NCI-H2227 treated with DMSO at 0.1 percent for 48 hours (cell line): ENCODE results near the gene XRCC4.

Source experiments
- DNase-seq: peaks from one replicate; lab custom pipeline; 2025; lab: John Stamatoyannopoulos, UW

XRCC4 gene

GRCh38 chr5:83071286-83072051, 5.9 kb upstream of the XRCC4 start:
- no peak for DNase-seq

GRCh38 chr5:83072966-83073365, 4.4 kb upstream of the XRCC4 start:
- DNase-seq, result no peak

- peak; percentile 42 for DNase-seq
Measured at GRCh38 chr5:83077662-83078261, 415 bp downstream of the XRCC4 start.

DNA sequence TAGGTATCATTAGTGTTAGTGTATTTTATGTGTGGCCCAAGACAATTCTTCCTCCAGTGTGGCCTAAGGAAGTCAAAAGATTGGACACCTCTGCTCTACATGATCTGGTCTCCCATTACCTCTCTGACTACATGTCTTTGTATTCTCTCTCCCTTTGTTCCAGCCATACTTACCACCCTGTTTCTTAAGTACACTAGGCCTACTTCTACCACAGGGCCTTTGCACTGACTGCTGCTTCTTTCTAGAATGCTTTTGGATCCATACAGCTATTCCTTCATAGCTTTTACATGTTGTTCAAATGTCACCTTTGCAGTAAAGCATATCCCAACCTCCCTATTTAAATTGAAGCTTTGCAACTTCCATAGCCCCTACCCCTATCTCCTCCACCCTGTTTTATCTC, 5.4 kb downstream of the XRCC4 start:
- no peak for DNase-seq

DNA sequence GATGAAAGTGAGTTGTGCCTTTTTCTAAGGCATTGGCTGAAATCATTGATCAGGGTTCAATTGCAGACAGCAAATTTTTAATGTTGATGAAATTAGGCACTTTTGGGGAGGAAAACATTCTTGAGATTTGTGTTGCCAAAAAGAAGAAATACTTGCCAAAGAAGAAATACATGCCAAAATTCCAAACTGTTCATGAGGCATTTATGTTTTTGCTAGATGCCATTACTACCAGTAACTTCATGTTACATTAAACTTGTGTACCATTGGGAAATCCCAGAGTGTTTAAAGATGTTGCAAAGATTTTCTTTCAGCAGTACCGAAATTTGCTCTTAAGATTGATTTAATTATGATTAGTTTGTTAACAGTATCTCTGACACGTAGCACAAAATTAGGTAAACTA, 7.0 kb downstream of the XRCC4 start:
- DNase-seq, result no peak

DNA sequence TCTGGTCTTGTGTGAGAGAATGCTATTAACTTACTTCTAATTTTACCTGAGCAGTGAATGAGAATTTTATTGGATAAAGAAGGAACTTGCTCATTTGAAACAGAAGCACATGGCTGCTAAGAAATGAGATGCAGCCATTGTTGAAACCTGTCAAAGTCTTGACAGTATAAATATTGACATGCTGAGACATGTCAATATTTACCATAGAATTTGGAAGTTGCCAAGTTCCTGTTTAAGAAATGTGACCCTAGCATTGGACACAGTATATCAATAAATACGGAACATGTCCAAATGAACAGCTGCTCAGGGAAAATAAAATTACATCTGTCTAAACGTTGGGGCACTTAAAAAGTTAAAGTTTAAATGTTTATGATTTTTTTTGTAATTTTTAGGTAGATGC, 7.8 kb downstream of the XRCC4 start:
- no peak for DNase-seq

DNA sequence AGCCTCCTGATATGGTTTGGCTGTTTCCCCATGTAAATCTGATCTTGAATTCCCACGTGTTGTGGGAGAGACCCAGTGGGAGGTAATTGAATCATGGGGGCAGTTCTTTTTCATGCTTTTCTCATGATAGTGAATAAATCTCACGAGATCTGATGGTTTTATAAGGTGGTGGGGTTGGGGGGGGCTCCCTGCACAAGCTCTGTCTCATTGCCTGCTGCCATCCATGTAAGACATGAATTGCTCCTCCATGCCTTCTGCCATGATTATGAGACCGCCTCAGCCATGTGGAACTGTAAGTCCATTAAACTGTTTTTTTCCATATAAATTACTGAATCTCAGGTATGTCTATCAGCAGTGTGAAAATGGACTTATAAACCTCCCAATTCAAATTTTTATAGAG, 12.8 kb downstream of the XRCC4 start:
- no peak for DNase-seq

DNA sequence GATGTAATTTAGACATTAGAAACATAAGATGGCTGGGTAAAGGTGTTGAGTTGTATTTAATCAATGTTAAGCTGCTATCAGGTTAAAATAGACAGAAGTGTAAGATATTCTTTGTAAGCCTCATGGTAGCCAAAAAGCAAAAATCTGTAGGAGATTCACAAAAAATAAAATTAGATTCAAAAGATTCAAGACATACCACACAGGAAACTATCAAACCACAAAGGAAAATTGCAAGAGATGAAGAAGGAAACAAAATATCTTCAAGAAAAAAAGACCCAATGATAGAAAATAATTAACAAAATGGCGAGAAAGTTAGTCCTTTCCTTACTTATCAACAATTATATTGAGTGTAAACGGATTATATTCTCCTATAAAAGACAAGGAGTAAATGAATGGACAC, 15.3 kb downstream of the XRCC4 start:
- no peak for DNase-seq

DNA sequence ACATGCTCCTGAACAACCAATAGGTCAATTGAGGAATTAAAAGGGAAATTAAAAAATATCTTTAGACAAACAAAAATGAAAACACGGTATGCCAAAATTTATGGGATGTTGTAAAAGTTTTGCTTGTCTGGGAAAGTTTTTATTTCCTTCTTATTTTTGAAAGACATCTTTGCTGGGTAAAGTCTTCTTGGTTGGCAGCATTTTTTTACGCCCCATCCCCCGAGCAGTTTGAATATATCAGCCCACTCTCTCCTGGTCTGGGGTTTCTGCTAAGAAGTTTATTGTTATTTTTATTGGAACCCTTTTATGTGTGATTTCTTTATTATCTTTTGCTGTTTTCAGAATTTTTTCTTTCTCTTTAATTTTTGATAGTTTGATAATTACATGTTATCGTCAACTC, 16.3 kb downstream of the XRCC4 start:
- no peak for DNase-seq

GRCh38 chr5:83095163-83095956, 18.0 kb downstream of the XRCC4 start:
- DNase-seq, result no peak

- DNase-seq, result no peak
Measured at GRCh38 chr5:83095957-83096539, 18.7 kb downstream of the XRCC4 start.

- DNase-seq, result no peak
Measured at GRCh38 chr5:83096660-83097339, 19.5 kb downstream of the XRCC4 start.

GRCh38 chr5:83097689-83098231, 20.4 kb downstream of the XRCC4 start:
- no peak for DNase-seq

GRCh38 chr5:83099001-83099400, 21.7 kb downstream of the XRCC4 start:
- DNase-seq, result no peak

DNA sequence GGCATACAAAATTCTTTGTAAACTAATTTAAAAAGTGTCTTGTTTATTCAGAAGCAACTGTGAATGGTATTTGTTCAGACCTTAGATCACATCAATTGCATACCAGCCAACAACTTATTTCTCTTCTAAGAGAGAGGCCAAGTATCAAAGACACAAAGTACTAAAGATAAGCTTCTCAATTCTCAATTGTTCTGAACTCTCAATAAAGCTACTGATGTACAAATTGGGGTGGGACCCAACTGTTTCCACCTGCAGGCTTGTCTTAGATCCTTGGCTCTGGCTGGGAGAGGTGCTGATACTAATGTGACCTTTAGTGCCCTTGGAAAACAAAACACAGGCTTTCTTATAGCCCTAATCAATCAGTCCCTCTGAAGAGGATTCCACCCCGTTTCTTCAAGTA, 22.1 kb downstream of the XRCC4 start:
- no peak for DNase-seq

DNA sequence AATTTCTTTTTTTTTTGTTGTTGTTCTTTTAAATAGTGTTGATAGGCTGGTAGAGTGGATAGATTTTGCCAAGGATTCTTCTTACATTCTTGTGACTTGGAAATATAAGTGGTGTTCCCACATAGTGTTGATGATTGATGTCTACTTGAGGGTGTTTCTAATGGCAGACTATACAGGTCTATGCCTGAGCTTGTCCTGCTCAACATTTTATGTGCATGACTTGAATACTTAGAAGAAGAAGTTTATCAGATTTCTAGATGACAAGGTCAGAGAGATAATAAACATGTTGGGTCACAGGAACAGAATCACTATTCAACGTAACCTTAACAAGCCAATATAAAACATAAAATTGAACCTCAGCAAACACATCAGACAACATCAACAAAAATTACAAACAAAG, 24.2 kb downstream of the XRCC4 start:
- DNase-seq, result no peak

DNA sequence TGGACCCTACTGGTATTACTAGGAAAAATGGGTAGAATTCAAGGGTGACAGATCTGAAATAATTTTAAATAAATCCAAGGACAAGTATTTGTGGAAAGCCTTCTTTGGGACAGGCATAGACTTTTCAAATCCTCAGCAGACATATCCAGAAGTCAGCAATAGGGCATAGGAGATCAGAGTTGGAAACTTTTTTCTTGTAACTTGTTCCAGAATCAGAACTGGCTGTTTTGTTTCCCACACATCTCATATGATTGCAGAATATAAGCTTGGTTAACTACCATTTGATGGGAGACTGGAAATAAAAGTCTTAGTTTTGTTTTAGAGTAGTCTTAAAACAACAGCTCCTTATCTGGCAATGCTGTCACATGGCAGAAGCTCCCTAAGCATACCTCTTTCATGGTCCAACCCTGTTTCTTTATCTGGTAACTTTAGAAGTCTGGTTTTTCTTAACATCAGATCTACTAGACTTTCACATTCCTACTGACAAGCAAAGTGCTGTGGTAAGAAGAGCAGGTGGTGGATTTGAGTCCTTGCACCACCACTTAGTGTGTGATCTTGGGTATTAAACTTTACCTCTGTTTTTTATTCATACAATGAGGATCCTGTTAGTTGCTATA, 25.1 kb downstream of the XRCC4 start:
- DNase-seq, result no peak

DNA sequence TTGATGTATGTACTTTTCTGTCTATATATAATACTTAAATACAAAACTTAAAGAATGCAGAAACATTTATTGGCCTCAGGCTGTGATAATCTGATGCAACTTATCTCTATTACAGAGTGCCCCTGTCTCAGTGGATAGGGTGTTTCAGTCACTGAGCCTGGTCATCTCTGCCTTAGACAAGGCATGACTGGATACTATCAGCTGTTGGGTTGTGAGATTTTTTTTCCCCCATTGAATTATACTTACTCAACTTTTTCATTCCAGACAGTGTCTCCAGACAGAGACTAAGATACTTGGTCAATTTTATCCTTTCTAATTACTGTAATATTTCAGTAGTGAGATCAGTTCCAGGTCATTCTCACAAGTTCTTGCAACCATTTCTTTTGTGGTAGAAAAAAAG, 26.7 kb downstream of the XRCC4 start:
- DNase-seq, result no peak

- DNase-seq, result no peak
Measured at GRCh38 chr5:83107692-83108420, 30.5 kb downstream of the XRCC4 start.

- DNase-seq, result no peak
Measured at GRCh38 chr5:83109380-83109779, 32.0 kb downstream of the XRCC4 start.

DNA sequence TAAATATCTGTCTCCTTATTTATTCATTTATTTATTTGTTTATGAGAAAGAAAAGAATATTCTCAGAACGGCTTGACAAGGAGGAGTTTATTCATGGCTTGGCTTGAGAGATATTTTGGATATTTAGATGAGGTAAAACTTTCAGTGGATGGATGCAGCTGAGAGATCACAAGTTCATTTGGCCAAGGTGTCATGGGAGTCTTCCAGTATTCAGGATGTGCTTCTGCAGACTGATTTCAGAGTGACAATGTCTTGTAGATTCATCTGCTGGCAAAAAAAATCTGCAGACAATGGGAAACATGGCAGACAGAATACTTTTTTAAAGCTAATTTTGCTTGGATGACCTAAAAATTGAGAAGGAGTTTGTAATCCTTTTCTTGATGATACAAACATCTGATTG, 38.5 kb downstream of the XRCC4 start:
- no peak for DNase-seq
